Left forelimb (tissue), 1 donor: ENCODE results near the gene INHBB.

Experiments
- DNase-seq: peaks from one replicate; pipeline ENCODE4 v3.0.0-alpha.2; 2018; ENCODE audit warnings: low spot score

Gene INHBB

DNA sequence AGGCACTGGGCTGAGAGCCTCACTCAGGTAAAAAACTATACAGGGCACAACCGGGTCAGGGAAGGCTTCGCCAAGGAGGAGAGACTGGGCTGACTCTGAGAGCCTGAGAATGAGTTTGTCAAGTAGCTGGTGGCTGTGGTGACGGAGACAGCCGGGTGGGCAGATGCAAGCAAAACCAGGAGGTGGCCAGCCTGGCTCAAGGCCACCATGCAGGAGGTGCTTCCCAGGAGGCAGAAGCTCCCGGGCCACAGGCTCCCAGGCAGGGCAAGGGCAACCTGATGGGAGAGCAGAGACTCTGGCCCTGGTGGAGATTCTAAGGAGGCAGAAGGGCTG, 2.9 kb upstream of the INHBB start:
- no peak for DNase-seq

DNA sequence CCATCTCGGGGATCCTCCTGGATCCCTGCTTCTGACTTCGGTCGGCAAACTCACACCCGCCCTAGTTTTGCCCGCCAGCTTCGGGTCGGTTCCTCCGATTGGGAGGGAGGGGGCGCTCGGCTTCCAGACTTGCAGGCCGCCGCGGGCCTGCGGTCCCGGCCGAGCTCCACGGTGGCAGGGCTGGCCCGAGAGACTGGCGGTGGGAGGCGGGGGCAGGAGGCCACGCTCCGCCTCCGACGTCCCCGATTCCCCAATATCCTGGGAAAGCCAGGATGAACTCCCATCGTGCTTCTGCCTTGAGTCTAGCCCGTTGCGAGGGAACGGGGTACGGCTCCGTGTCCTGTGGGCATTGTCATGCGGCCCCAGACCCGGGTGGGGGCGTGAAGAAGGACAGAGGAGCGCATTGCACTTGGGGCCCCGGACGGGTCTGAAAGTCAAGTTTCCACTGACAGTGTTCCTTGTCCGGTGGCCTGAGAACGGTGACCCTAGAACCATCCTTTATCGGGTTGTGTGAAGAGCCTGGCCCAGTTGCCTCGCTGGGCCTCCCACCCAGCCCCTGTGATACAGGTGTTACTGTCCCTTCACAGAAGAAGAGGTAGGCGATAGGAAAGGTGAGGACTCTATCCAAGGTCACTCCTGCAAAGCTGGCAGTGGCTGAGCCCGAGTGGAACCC, 2.4 kb upstream of the INHBB start:
- DNase-seq: peak; percentile 86

DNA sequence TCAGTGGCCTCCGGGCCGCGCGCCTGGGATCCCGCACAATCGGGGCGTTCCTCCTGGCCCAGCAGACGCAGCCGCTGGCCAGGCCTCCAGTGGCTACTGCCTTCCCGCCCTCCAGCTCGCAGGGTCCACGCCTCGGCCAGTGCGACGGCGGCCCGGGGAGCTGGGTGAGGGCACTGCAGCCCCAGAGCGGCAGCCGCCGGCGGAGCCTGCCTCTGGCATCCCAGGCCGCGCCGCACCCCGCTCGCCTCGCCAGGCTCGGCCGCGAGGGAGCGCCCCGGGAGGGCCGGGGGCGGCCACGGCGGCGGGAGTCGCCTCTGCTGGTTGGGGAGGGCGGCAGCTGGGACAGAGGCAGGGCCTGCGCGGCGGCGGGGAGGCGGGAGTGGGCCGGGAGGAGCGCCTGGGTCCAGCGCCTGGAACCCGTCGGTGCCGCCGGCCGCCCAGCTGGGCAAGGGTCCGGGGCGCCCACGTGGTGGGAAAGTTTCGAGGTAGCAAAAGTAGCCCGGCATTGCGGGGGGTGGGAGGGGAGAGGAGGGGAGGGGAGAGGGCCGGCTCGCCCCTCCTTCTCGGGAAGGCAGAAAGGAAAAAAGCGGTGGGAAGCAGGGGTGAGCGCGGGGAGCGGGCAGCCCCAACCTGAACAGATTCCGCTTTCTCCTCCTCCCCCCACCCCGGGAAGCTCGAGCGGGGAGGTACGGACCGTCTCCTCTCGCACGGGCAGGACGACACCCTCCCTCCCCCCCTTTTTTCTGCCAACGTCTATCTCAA, 1.5 kb upstream of the INHBB start:
- no peak for DNase-seq

- no peak for DNase-seq
These were observed 857 bp upstream of the INHBB start for GRCh38 chr2:120344976-120345581.

GRCh38 chr2:120345608-120346007, 328 bp upstream of the INHBB start:
- DNase-seq: no peak

- no peak for DNase-seq
These were observed 877 bp downstream of the INHBB start for GRCh38 chr2:120346667-120347358.

DNA sequence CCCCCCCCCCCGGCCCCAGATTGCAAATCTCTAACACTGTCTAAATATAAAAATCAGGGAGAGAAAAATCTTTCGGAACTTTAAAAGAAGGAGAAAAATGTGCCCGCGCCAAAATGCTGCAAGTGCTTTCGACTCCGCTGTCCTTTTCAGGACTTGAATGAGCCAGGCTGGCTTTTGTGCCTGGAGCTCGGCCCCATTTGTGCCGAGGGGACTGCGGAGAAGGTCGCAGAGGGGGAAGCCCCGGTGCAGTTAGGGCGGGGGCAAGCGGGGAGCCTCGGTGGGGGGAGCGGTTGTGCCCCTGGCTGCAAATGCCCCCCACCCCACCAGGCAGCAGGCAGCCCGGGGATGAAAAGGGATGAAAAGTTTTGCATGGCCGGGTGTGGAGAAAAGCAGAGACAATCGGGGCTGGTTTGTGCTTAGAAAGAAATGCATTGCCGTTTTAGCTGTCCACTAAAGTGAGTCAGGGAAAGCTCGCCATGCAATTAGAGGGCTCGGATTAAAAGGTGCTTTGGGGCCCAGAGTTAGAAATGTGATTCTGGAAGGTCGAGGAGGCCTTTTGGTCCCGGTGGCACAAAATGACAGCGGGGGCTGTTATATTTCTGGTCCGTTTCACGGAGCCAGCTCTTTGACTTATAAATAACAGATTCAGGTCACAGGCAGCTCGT, 1.6 kb downstream of the INHBB start:
- no peak for DNase-seq

DNA sequence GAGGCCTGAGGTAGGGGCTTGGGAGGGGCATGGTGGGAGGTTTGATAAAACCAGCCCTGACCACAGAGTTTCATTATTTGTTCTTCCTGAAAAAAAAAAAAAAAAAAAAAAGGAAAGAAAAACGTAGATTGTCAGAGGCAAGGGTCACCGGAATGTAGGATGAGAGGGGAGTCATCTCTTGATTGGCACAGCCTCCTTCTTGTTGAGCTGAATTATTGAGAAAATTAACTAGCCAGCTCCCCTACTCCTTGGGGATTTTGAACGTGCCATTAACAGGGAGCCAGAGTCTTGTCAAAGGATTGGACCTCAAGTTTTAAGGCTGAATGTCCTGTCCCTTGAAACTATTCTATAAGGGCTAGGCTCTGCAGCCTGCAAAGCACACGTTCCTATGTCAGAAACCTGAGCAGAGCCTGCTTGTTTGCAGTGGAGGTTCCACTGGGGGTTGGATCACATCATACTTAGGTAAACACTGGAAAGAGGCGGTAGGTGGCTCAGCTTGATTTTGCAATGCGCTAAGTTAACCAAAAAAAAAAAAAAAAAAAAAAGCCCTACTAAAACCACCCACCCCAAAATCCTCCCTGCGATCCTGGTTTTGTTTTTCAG, 2.3 kb downstream of the INHBB start:
- DNase-seq: no peak

- no peak for DNase-seq
These were observed 3.0 kb downstream of the INHBB start for GRCh38 chr2:120348737-120349439.

DNA sequence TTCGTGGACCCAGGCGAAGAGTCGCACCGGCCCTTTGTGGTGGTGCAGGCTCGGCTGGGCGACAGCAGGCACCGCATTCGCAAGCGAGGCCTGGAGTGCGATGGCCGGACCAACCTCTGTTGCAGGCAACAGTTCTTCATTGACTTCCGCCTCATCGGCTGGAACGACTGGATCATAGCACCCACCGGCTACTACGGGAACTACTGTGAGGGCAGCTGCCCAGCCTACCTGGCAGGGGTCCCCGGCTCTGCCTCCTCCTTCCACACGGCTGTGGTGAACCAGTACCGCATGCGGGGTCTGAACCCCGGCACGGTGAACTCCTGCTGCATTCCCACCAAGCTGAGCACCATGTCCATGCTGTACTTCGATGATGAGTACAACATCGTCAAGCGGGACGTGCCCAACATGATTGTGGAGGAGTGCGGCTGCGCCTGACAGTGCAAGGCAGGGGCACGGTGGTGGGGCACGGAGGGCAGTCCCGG, 3.5 kb downstream of the INHBB start:
- DNase-seq: no peak

DNA sequence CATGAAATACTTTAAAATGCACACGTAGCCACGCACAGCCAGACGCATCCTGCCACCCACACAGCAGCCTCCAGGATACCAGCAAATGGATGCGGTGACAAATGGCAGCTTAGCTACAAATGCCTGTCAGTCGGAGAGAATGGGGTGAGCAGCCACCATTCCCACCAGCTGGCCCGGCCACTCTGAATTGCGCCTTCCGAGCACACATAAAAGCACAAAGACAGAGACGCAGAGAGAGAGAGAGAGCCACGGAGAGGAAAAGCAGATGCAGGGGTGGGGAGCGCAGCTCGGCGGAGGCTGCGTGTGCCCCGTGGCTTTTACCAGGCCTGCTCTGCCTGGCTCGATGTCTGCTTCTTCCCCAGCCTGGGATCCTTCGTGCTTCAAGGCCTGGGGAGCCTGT, 4.1 kb downstream of the INHBB start:
- DNase-seq: no peak

DNA sequence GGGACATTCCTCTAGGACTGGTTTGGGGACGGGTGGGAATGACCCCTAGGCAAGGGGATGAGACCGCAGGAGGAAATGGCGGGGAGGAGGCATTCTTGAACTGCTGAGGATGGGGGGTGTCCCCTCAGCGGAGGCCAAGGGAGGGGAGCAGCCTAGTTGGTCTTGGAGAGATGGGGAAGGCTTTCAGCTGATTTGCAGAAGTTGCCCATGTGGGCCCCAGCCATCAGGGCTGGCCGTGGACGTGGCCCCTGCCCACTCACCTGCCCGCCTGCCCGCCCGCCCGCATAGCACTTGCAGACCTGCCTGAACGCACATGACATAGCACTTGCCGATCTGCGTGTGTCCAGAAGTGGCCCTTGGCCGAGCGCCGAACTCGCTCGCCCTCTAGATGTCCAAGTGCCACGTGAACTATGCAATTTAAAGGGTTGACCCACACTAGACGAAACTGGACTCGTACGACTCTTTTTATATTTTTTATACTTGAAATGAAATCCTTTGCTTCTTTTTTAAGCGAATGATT, 4.9 kb downstream of the INHBB start:
- DNase-seq: no peak

- no peak for DNase-seq
These were observed 7.0 kb downstream of the INHBB start for GRCh38 chr2:120352696-120353590.

GRCh38 chr2:120353591-120353898, 7.6 kb downstream of the INHBB start:
- DNase-seq: no peak

GRCh38 chr2:120353931-120354330, 8.0 kb downstream of the INHBB start:
- DNase-seq: no peak

GRCh38 chr2:120354467-120354866, 8.5 kb downstream of the INHBB start:
- no peak for DNase-seq

DNA sequence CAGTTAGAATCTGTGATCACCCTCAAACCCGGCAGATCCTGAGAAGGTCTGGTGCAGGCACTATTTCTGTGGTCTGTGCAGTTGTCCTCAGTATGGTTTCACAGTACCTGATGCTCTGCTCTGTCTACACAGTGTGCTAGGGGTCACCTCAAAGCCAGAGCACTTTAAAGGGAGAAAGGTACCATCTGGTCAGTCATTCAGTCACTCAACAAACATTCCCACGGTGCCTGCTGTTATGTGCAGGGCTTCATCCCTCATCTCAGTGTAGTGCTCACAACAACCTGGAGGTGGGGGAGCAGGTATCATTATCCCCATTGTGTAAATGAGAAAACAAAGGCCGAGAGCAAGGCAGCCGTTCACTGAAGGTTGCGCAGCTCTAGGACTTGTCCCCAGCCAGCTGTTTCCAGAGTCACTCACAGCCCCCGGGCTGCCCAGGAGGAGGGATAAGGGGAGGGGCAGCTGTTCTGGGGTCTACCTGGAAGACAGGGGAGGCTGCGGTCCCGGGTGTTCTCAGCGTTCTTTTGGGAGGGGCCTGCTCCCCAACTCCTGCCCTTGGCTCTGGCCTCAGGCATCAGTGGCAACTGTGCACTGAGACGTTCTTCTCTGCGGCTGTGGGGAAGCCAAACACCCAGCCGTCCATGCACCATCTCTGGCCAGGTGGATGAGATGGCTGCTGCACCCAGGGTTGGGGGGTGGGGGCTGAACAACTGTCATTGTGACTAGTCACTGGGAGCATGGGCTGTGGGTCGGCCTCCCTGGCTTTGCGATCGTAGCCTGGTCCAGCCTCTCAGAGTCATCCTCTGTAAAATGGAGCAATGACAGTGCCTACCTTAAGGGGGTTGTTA, 9.2 kb downstream of the INHBB start:
- no peak for DNase-seq

DNA sequence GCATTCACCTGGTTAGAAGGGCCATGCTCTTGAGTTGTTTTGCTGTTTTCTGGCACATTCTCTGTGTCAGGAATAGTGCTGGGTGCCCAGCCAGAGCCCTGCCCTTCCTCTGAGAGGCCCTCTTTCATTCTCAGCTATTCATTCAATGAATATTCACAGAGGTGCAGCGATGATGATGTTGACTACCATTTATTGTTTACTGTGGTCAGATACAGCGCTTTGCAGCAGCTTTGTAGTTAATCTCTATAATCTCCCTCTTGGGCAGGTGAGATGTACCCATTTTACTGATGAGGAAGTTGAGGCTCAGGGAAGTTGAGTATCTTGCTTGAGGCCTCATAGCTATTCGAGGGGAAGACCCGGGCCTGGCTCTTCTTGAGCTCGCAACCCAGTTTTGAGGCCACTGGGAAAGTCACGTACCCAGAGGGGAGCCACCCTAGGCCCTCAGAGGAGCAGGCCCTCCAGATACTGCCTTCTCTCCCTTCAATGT, 9.9 kb downstream of the INHBB start:
- DNase-seq: no peak

GRCh38 chr2:120357768-120358167, 11.8 kb downstream of the INHBB start:
- DNase-seq: no peak
